HS-5 (cell line): ENCODE measurements around the gene NCS1.

Experiments used
- DNase-seq: peaks from one replicate; pipeline ENCODE4 v3.0.0-alpha.2; 2012; ENCODE audit warnings: low read depth

The NCS1 gene

GRCh38 chr9:130215341-130216119, 43.3 kb downstream of the NCS1 start:
- no peak for DNase-seq

- no peak for DNase-seq
Measured at GRCh38 chr9:130217838-130218237, 45.6 kb downstream of the NCS1 start.

GRCh38 chr9:130219661-130220096, 47.5 kb downstream of the NCS1 start:
- DNase-seq: no peak

- no peak for DNase-seq
Measured at GRCh38 chr9:130220352-130220751, 48.1 kb downstream of the NCS1 start.

GRCh38 chr9:130222833-130223232, 50.6 kb downstream of the NCS1 start:
- no peak for DNase-seq

GRCh38 chr9:130225071-130225470, 52.9 kb downstream of the NCS1 start:
- no peak for DNase-seq

- no peak for DNase-seq
Measured at GRCh38 chr9:130225586-130225985, 53.4 kb downstream of the NCS1 start.

GRCh38 chr9:130226112-130226511, 53.9 kb downstream of the NCS1 start:
- DNase-seq: no peak

GRCh38 chr9:130227833-130228232, 55.6 kb downstream of the NCS1 start:
- no peak for DNase-seq

GRCh38 chr9:130229759-130230158, 57.6 kb downstream of the NCS1 start:
- no peak for DNase-seq

- no peak for DNase-seq
Measured at GRCh38 chr9:130230631-130231030, 58.4 kb downstream of the NCS1 start.

GRCh38 chr9:130232899-130233586, 60.8 kb downstream of the NCS1 start:
- DNase-seq: no peak

- no peak for DNase-seq
Measured at GRCh38 chr9:130233587-130233945, 61.4 kb downstream of the NCS1 start.

- no peak for DNase-seq
Measured at GRCh38 chr9:130234340-130235260, 62.4 kb downstream of the NCS1 start.

- no peak for DNase-seq
Measured at GRCh38 chr9:130235558-130236435, 63.6 kb downstream of the NCS1 start.

GRCh38 chr9:130236436-130236985, 64.3 kb downstream of the NCS1 start:
- DNase-seq: no peak

GRCh38 chr9:130237076-130237475, 64.9 kb downstream of the NCS1 start:
- DNase-seq: no peak

GRCh38 chr9:130237763-130238524, 65.7 kb downstream of the NCS1 start:
- DNase-seq: no peak

- no peak for DNase-seq
Measured at GRCh38 chr9:130239363-130239695, 67.1 kb downstream of the NCS1 start.

GRCh38 chr9:130239741-130240241, 67.6 kb downstream of the NCS1 start:
- DNase-seq: no peak
